Heart left ventricle (tissue), 16 donors: ENCODE measurements around the gene TDRD7. TPM values are rescaled to one million over a fixed set of nuclear protein-coding genes. Genes with fewer than 3 reads are reported as not detected.
A peak's percentile ranks its signal among the peaks of the same experiment; 100 is the strongest.

Experiments
- ATAC-seq, 4 donors: fragments of 200-7000 bp; cut with Tn5 transposase; one replicate each; pipeline ENCODE4 v1.9.1; 2020 to 2022; ENCODE audit warnings: moderate library complexity in 4 of 4, mild to moderate bottlenecking in 3 of 4, moderate number of reproducible peaks in 1 of 4
- DNase-seq, 5 donors: peaks; one replicate each; pipeline ENCODE4 v3.0.0-alpha.2; 2020
- H3K27ac ChIP-seq, 12 donors: fragments of 200-600 bp; sonication (generic) in 4 of 12; one replicate each; pipeline versions ENCODE4 v1.5.0 to v1.8.0; 2016 to 2022; ENCODE audit warnings: mild to moderate bottlenecking in 2 of 12
- H3K27me3 ChIP-seq, 9 donors: fragments of 200-600 bp; sonication (generic) in 2 of 9; one replicate each; pipeline versions ENCODE4 v1.5.1 to v1.8.0; 2016 to 2022; ENCODE audit warnings: mild to moderate bottlenecking in 3 of 9
- H3K36me3 ChIP-seq, 9 donors: fragments of 200-600 bp; sonication (generic) in 2 of 9; one replicate each; pipeline versions ENCODE4 v1.5.0 to v1.8.0; 2018 to 2022; ENCODE audit warnings: mild to moderate bottlenecking in 2 of 9
- H3K4me1 ChIP-seq, 12 donors: fragments of 200-600 bp; sonication (generic) in 4 of 12; one replicate each; pipeline versions ENCODE4 v1.5.0 to v1.8.0; 2016 to 2022; ENCODE audit warnings: mild to moderate bottlenecking in 3 of 12
- H3K4me3 ChIP-seq, 12 donors: fragments of 200-600 bp; sonication (generic) in 4 of 12; one replicate each; pipeline versions ENCODE4 v1.5.0 to v1.8.0; 2017 to 2022; ENCODE audit warnings: mild to moderate bottlenecking in 9 of 12, moderate library complexity in 4 of 12
- H3K9me3 ChIP-seq, 12 donors: fragments of 200-600 bp; sonication (generic) in 4 of 12; one replicate each; pipeline versions ENCODE4 v1.5.0 to v1.8.0; 2016 to 2022; ENCODE audit warnings: mild to moderate bottlenecking in 1 of 12
- CTCF ChIP-seq, 12 donors: fragments of 200-600 bp; sonication (generic) in 4 of 12; IDR thresholded peaks; one replicate each; pipeline versions ENCODE4 v1.5.0 to v1.8.0; 2018 to 2022; ENCODE audit warnings: antibody characterized with exemption in 12 of 12, mild to moderate bottlenecking in 5 of 12
- POLR2A ChIP-seq, 2 donors: fragments of 450-650 bp; IDR thresholded peaks; one replicate each; pipeline ENCODE4 v1.6.1; 2017; ENCODE audit warnings: antibody characterized with exemption in 2 of 2, mild to moderate bottlenecking in 2 of 2, moderate library complexity in 2 of 2
- WGBS, 4 donors: extraction: QIAGEN DNeasy Blood & Tissue Kit in 2 of 4; methylation state at CpG; one replicate each; pipeline versions ENCODE4 v1.1.5 to v1.1.7; 2013 to 2018; 5-methylcytosine and 5-hydroxymethylcytosine counted together
- intact Hi-C, 10 donors: fragments of 100-400 bp; cut with DNase I; formaldehyde crosslinking; loops; one replicate each; pipeline versions ENCODE4 v1.11.1 to v1.14.2; 2022
- polyA plus RNA-seq, 2 donors: library from polyadenylated mRNA; stranded (reverse); fragments of 200-250 nt; gene quantifications; one replicate each; pipeline ENCODE4 v1.2.3, GENCODE V29; 2013
- total RNA-seq, 9 donors: library from RNA; depleted of rRNA in 2 of 9; stranded (reverse); fragments of >200 nt in 2 of 9; fragmentation: NEBNext Ultra II Directional in 3 of 9; extraction: Animal tissue kit (Norgen Biotek cat#: 25700) in 3 of 9; gene quantifications; one replicate each; pipeline versions ENCODE4 v1.1.0 to v1.2.4, GENCODE V29; 2016 to 2023
- donor health status: ischemic (EF 13 %, LVEDD 7.1; RV severe dilation, severe dysfunction).
- donor health status: healthy with polysubstance abuse.
- donor health status: DM: no; HTN: yes; CAD: no.
- donor health status: DM: no; HTN: no; CAD: no.
- donor health status: ischemic (EF 25% LVEDD 6.9; RV normal size, moderate dysfunction).
- donor health status: ischemic (EF 25% LVEDD 5.7; RV mildly dilated, moderate dysfunction).
- donor health status: healthy.
- donor health status: DM: yes; HTN: yes; CAD: no.
- donor health status: ischemic (EF 35%, LVEDD 5.7; RV mildly dilated, moderate dysfunction).
- donor health status: nonischemic (EF 11% LVEDD 7.7; RV severe dilation, severe dysfunction).
- donor health status: DM: yes; HTN: yes; CAD: no.
- donor health status: PGD.
- donor health status: ischemic (EF 29% LVEDD 5.4; RV normal size, mild dysfunction).
- donor health status: nonischemic (EF 23%, LVEDD 6.1; RV moderate dilation, normal function).

Gene TDRD7
- total and polyA plus RNA-seq, 11 donors = 3.0 to 15.3 (median 8.9) TPM

GRCh38 chr9:97528529-97529230 is 116.8 kb downstream of the TDRD7 start:
- Histone ChIP-seq H3K36me3 (peaks cover 0 to 37% (median 17%) of the 10 kb centered on the region in 9 donors), H3K4me1 (peaks cover 0 to 69% (median 36%) of the 10 kb centered on the region in 12 donors)
- peak; percentile 52 to 73 (median 58) for ATAC-seq

GRCh38 chr9:97529363-97530076 is 117.6 kb downstream of the TDRD7 start:
- WGBS, 4 donors = 21 to 29% (median 24%) methylated on average over 11 of the region's 11 CpGs
- Histone ChIP-seq H3K9me3 (peaks cover 0 to 9% (median 0%) of the 10 kb centered on the region in 12 donors), H3K4me1 (peaks cover 0 to 64% (median 36%) of the 10 kb centered on the region in 12 donors), H3K36me3 (peaks cover 0 to 45% (median 17%) of the 10 kb centered on the region in 9 donors), H3K4me3 (no peak overlapping the region), H3K27ac (peak overlapping the region; percentile 67 to 91 (median 82)), H3K27me3 (no peaks in the 10 kb centered on the region)
- TF ChIP-seq CTCF (IDR thresholded peaks at IDR 0.05) = no peak
- TF ChIP-seq POLR2A (IDR thresholded peaks at IDR 0.05) = no peak
- DNase-seq (peak in 4 of 5 donors; percentile 64 to 82 (median 78)), ATAC-seq (peak; percentile 85 to 91 (median 88))
- intact Hi-C loops = loop anchor here in 3 of 10 donors (1.0 to 2.0 kb wide), 2 partner anchors 27 to 28 kb away; no protein-coding TSS in a partner anchor

More at GRCh38 chr9:97528529-97529230, 116.8 kb downstream of the TDRD7 start:
- TF ChIP-seq CTCF (IDR thresholded peaks at IDR 0.05) (no peak), POLR2A (IDR thresholded peaks at IDR 0.05) (peak in 1 of 2 donors; percentile 15)
- H3K4me3 ChIP-seq = no peak overlapping the region
- H3K9me3 ChIP-seq = peaks cover 0 to 2% (median 0%) of the 10 kb centered on the region in 12 donors
- no peaks in the 10 kb centered on the region for H3K27me3 ChIP-seq
- intact Hi-C loops = loop anchor here in 3 of 10 donors (1.0 to 2.0 kb wide), 2 partner anchors 28 to 29 kb away; no protein-coding TSS in a partner anchor
- peak overlapping the region; percentile 67 to 91 (median 82) for H3K27ac ChIP-seq
- 62 to 71% (median 67%) methylated on average over 8 of the region's 8 CpGs for WGBS, 4 donors
- peak in 1 of 5 donors; percentile 60 for DNase-seq

GRCh38 chr9:97531888-97532376 is 120.0 kb downstream of the TDRD7 start:
- H3K27me3 ChIP-seq = no peaks in the 10 kb centered on the region
- H3K27ac ChIP-seq = peak overlapping the region in 11 of 12 donors; percentile 44 to 91 (median 73)
- intact Hi-C loops = no loop called here
- H3K9me3 ChIP-seq = peaks cover 0 to 9% (median 0%) of the 10 kb centered on the region in 12 donors
- H3K4me1 ChIP-seq = peaks cover 0 to 71% (median 40%) of the 10 kb centered on the region in 12 donors
- no peak overlapping the region for H3K4me3 ChIP-seq
- ATAC-seq (peak in 3 of 4 donors; percentile 3 to 24 (median 21)), DNase-seq (peak in 1 of 5 donors; percentile 30)
- 28 to 44% (median 33%) methylated on average over 9 of the region's 9 CpGs for WGBS, 4 donors
- no peak for TF ChIP-seq CTCF (IDR thresholded peaks at IDR 0.05)
- peaks cover 0 to 26% (median 6%) of the 10 kb centered on the region in 9 donors for H3K36me3 ChIP-seq
